Vagina (tissue), 2 donors: Measurements from ENCODE around the gene FBXO41.

Experiments
- CTCF ChIP-seq, 3 experiments: fragments of 450-650 bp in 2 of 3; fragments of 200-600 bp in 1 of 3; sonication (generic) in 1 of 3; IDR thresholded peaks; one replicate each; pipeline ENCODE4 v1.5.1; 2017 to 2019; ENCODE audit warnings: antibody characterized with exemption in 3 of 3, mild to moderate bottlenecking in 2 of 3, moderate library complexity in 2 of 3
- POLR2AphosphoS5 ChIP-seq, 2 donors: sonication (generic); formaldehyde crosslinking; IDR thresholded peaks; one replicate each; pipeline ENCODE4 v1.9.0; 2017; ENCODE audit warnings: antibody characterized with exemption in 2 of 2, mild to moderate bottlenecking in 2 of 2, low read depth in 1 of 2; ENCODE audit not compliant: insufficient read depth in 1 of 2

GRCh38 chr2:73250872-73251846, 33.1 kb downstream of the FBXO41 start:
- TF ChIP-seq POLR2AphosphoS5 (IDR thresholded peaks at IDR 0.05; ENCODE audit: insufficient read depth in 1 of 2, low read depth in 1 of 2): no peak
- TF ChIP-seq CTCF (IDR thresholded peaks at IDR 0.05): no peak
